HG03196 (cell line): ENCODE measurements around the gene ZNF469.

ENCODE experiments used
- ATAC-seq: cut with Tn5 transposase; IDR thresholded peaks from one replicate; pipeline ENCODE4 v1.9.1; 2021; ENCODE audit not compliant: unreplicated experiment

ZNF469 gene, protein sequence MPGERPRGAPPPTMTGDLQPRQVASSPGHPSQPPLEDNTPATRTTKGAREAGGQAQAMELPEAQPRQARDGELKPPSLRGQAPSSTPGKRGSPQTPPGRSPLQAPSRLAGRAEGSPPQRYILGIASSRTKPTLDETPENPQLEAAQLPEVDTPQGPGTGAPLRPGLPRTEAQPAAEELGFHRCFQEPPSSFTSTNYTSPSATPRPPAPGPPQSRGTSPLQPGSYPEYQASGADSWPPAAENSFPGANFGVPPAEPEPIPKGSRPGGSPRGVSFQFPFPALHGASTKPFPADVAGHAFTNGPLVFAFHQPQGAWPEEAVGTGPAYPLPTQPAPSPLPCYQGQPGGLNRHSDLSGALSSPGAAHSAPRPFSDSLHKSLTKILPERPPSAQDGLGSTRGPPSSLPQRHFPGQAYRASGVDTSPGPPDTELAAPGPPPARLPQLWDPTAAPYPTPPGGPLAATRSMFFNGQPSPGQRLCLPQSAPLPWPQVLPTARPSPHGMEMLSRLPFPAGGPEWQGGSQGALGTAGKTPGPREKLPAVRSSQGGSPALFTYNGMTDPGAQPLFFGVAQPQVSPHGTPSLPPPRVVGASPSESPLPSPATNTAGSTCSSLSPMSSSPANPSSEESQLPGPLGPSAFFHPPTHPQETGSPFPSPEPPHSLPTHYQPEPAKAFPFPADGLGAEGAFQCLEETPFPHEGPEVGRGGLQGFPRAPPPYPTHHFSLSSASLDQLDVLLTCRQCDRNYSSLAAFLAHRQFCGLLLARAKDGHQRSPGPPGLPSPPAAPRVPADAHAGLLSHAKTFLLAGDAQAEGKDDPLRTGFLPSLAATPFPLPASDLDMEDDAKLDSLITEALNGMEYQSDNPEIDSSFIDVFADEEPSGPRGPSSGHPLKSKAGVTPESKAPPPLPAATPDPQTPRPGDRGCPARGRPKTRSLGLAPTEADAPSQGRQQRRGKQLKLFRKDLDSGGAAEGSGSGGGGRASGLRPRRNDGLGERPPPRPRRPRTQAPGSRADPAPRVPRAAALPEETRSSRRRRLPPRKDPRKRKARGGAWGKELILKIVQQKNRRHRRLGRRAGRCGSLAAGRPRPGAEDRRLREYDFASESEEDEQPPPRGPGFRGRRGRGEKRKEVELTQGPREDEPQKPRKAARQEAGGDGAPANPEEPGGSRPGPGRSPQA (N-terminal part only)

DNA sequence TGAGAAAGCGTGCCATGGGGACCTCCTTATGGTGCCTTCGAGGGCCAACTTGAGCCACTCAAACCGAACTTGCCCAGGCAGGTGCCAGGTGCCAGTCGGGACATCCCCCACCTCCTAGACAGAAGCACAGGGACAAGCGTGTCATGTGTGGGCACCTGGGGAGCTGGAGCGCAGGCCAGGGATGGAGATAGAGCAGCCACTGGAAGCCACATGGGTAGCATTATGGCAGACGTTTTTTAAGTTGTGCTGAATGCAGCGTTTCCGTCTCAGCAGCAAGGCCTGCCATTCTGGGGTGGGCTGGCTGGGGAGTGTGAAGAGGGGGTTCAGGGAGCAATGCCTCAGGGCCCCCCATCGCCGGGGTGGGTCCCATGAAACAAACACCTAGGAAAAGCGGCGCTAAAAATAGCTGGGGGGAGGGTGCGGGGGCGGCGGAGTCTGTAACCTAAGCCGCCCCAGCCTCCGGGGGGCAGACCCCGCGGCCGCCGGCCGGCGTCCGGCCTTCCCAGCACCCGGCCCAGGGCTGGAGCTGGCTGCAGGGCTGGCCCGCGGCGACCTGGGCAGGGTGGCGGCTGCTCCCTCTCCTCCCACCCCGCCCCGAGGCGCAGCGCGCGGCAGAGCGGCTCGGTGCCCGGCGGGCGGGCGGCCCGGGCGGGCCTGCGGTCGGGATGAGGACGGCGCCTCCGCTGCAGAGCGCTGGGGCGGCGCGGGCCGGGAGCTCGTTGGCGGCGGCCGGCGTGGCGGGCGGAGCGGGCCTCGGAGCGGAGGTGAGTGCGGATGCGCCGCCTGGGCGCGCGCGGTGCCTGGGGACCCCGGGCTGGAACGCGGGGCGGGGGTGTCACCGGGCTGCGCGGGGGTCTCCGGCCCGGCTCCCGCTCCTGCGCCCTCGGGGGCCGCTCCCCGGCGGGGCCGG is at the start of gene ZNF469:
ZNF469 (plus strand) TSS at position 469 of the 910 bp plus-strand sequence. CDS start 44,512 bp downstream, outside the sequence.
- ATAC-seq = no peak

DNA sequence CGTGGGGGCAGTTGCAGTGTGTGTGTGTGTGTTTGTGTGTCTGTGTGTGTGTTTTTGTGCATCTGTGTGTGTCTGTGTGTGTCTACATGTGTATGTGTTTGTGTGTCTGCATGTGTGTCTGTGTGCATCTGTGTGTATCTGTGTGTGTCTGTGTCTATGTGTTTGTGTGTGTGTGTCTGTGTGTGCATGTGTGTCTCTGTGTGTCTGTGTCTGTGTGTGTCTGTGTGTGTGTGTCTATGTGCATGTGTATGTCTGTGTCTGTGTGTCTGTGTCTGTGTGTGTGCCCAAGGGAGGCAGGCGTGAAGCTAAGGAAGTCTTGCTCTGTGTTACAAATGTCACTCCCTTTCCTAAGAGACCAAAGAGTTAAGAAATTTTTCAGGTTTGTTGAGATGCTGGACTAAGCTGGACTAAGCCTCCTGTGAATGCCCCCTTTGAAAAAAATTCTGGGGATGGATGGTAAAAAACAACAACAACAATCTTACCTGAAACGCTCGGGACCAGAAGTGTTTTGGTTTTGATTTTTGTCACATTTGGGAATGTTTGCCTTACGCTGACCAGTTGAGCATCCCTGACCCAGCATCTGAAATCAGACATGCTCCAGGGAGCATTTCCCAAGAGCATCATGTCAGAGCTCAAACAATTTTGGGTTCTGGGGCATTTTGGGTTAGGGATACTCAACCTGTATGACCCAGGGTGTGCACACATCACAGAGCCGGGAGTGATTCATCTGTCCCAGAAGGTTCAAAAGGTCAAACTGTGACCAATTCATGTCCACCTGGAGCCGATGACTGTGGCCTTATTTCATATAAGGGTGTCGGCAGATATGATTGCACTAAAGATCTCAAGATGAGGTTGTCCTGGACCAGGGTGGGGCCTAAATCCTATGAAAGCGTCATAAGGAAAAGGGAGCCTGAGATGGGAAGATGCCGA is 48.6 kb upstream of the ZNF469 start:
- no peak for ATAC-seq

- ATAC-seq = no peak
These were observed 47.7 kb upstream of the ZNF469 start for GRCh38 chr16:88334778-88335720.

DNA sequence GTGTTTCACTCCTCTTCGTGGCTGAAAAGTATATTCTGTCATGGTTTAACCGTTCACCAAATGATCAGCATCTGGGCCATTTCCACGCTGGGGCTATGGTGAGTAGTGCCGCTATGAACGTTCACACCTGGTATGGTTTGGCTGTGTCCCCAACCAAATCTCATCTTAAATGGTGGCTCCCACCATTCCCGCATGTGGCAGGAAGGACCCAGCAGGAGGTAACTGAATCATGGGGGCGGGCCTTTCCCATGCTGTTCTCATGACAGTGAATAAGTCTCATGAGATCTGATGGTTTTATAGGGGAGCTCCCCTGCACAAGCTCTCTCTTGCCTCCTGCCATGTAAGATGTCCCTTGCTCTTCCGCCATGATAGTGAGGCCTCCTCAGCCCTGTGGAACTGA is 45.7 kb upstream of the ZNF469 start:
- no peak for ATAC-seq

DNA sequence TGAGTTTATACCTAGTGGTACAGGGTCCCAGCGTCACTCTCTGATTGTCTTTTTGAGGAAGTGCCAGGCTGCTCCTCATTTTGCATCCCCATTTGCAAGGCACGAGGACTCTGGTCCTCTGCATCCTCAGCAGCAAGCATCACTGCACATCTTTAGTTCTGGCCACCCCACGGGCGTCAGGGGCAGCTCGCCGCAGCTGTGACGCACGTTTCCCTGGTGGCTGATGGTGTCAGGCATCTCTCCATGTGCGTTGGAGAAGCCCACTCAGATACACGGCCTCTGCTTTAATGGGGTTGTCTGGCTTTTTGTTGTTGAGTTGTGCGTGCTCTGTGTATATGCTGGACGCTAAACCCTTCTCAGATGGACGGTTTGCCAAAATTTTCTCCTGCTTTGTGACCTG is 45.2 kb upstream of the ZNF469 start:
- no peak for ATAC-seq

- ATAC-seq = no peak
These were observed 44.6 kb upstream of the ZNF469 start for GRCh38 chr16:88338111-88338510.

DNA sequence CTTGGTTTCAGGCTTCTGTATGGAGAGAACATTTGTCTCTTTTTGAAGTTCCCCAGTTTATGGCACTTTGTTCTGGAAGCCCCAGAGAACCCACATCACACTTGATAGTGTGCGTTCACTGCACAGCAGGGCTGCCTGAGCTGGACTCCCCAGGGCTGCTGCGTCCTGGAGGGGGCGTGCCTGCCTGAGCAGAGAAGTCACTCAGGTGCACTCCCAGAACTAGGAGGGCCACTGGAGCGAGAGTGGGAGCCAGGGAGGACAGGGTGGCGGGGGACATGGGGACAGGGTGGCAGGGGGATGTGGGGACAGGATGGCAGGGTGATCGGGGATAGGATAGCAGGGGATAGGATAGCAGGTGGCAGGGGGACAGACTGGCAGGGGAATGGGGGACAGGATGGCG is 43.9 kb upstream of the ZNF469 start:
- no peak for ATAC-seq

DNA sequence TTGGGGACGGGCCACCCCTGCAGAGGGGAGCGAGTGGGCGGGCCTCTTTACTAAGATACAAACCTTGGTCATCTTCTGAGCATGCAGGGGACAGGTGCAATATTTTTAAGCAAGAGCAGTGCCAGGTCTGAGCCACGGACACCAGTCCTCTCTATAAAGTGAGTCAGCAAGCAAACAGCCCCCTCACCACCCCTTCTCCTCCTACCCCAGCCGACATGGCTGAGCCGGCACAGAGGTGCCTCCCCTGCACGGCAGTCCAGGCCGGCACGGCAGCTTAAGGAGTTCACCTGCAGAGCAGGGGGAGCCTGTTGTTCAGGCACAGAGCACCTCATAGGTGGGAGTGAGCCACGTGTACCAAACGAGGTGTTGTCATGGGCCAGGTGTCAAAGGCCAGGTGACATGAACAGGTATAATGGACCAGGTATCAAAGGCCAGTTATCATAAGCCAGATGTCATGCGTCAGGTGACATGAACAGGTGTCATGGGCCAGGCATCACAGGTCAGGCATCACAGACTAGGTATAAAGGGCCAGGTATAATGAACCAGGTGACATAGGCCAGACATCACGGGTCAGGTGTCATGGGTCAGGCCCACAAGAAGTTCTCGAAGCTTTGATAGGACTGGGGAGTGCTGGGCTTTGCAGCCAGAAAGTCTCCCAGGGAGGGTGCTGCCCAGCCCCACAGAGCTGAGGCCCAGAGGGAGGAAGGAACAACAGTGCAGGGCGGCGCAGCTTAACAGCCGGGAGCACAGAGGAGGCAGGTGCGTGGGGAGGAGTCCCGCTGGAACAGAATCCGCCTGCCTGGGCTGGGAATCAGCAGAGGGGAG is 42.6 kb upstream of the ZNF469 start:
- ATAC-seq = no peak

- no peak for ATAC-seq
These were observed 42.0 kb upstream of the ZNF469 start for GRCh38 chr16:88340755-88341150.

GRCh38 chr16:88341551-88342290 is 41.0 kb upstream of the ZNF469 start:
- no peak for ATAC-seq

DNA sequence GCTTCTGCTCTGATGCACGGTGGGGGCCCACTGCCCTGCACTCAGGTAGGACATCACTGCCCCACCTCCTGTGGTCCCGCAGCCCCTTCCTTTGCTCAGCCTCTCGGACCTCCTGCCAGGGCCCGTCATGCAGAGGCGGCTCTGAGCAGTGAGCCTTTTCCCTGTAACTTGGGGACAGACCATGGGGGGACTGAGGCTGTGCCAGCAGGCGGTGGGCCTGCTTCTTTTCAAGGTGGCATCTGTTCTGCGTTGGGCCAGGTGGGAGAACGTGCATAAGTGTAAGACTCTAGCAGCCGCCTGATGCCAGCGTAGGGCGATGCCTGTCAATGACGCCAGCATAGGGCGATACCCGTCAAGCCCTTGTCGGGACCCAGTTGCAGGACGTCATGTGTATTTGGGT is 40.3 kb upstream of the ZNF469 start:
- ATAC-seq = no peak

GRCh38 chr16:88343271-88343791 is 39.4 kb upstream of the ZNF469 start:
- ATAC-seq = no peak

DNA sequence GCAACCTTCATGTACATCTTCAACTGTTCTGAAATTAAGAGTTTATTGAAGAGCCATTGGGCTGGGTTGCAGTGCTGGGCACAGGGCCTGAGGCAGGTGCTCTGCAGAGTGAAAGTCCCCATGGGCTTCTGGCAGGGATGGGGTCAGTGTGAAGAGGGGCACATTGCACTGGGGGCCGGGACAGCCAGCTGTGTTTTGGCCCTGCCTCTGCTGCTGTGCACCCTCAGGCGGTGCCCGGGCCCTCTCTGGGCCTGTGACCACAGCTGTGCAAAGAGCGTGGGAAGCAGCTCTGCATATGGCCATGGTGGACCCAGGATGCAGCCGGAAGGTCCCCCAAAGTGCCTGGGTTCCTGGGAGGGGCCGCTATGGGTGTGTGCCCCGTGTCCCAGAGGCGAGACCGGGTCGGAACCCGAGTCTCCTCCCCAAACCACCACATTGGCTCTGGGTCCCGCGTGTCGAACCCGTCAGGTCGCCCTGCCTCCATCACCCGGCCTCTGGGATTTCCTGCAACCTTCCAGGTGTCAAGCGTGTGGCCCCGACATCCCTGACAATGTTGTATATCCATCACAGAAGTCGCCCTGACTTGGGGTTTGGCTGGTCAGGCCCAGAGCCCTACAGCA is 38.2 kb upstream of the ZNF469 start:
- no peak for ATAC-seq

DNA sequence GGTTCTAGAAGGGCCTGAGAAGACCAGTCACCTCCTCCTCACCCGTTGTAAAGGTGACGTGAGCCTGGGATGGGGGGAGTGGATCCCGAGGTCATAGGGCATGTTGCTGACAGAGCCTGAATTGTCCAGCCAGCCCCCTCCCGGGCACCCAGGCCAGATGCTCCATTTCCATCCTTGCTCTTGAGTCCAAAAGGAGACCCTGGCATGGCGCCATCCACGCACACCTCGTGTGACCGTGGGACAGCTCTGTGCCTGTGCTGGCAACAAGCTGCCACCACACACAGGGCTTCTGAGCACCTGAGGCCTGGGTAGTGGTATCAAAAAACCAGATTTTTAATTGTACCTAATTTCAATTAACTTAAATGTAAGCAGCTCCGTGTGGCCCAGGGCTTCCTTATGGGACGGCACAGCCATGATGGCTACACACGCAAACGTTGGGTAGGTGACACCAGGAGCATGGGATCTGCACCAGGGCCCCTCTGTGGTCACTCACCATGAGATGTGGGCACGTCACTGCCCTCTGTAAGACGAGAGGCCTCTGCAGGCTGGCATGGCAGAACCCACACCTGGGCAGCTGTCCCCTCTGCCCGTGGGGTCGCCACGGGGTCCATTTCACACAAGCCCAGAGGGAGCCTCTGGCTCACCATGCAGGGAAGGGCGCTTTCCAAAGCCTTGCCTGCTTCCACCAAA is 37.6 kb upstream of the ZNF469 start:
- no peak for ATAC-seq
